Colonic mucosa (tissue), 4 donors: ENCODE results near the gene OFD1. TPM values are rescaled to one million over a fixed set of nuclear protein-coding genes. Genes with fewer than 3 reads are reported as not detected.
A peak's percentile ranks its signal among the peaks of the same experiment; 100 is the strongest.
"Not testable (repeated sequence)": the region's sequence is repeated elsewhere in the genome, so short reads cannot be mapped to it uniquely, and the experiment has no call there.

Experiments
- DNase-seq: peaks from one replicate; pipeline ENCODE4 v3.0.0-alpha.2; 2020
- H3K27ac ChIP-seq: fragments of 200-600 bp; one replicate; pipeline ENCODE4 v1.8.0; 2021
- H3K27me3 ChIP-seq: fragments of 200-600 bp; one replicate; pipeline ENCODE4 v1.8.0; 2021
- H3K36me3 ChIP-seq: fragments of 200-600 bp; one replicate; pipeline ENCODE4 v1.8.0; 2021
- H3K4me1 ChIP-seq: fragments of 200-600 bp; one replicate; pipeline ENCODE4 v1.8.0; 2021; ENCODE audit warnings: mild to moderate bottlenecking
- H3K4me3 ChIP-seq: fragments of 200-600 bp; one replicate; pipeline ENCODE4 v1.8.0; 2021
- H3K9ac ChIP-seq, 2 donors: one replicate each; pipeline ENCODE4 v1.7.0; 2013; ENCODE audit warnings: control low read depth in 2 of 2, low read depth in 2 of 2, low read length in 2 of 2
- H3K9me3 ChIP-seq: fragments of 200-600 bp; one replicate; pipeline ENCODE4 v1.8.0; 2021
- intact Hi-C: fragments of 100-400 bp; cut with DNase I; formaldehyde crosslinking; loops from one replicate; pipeline ENCODE4 v1.14.1; 2022
- total RNA-seq, 2 donors: library from RNA; stranded (reverse); fragmentation: NEBNext Ultra II Directional in 1 of 2; extraction: Animal tissue kit (Norgen Biotek cat#: 25700) in 1 of 2; gene quantifications; one replicate each; pipeline ENCODE4 v1.2.1, GENCODE V29; 2021
- TF ChIP-seq, protein P1 (sequence below): fragments of 200-600 bp; IDR thresholded peaks from one replicate; pipeline ENCODE4 v1.8.0; 2022; ENCODE audit warnings: antibody characterized with exemption, mild to moderate bottlenecking
- donor health status: healthy.
- donor health status: DM: no; HTN: no; CAD: no.
- donor health status: DM: no; HTN: no; CAD: no.

The OFD1 gene
- total RNA-seq, 2 donors from 2014 or later = 29.9 to 35.5 TPM

DNA sequence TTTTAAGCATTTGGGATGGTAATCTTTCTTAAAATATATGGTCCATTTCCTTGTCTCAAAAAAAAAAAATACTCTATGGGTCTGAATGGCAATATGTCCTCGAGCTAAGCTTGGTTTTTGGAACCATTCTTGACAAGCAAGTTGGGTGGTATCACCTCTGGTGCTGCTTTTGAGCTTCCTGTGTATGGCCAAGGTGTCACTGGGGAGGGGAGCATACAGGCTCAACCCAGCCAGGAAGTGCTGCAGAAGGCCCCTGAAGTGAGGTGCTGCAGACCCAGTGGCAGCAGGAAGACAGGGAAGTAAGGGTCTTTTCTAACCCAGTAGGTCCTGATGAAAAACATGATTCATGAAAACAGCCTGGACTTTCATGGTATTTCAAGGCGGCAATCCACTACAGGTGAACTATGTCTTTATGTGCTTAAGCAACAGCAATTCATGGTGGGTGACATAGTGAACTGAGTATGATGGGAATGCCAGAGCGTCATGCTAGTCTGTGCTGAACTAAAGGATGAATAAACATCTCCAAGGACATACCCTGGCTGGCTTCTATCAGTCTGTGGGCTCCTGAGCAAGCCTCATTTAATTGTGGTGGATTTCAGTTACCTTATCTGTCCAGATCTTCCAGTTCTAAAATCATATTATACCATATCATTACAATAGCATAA is 15.2 kb upstream of the OFD1 start:
- Histone ChIP-seq H3K4me1 (no peaks in the 10 kb centered on the region), H3K4me3 (no peak overlapping the region), H3K27me3 (no peaks in the 10 kb centered on the region), H3K9ac (no peak overlapping the region), H3K9me3 (no peaks in the 10 kb centered on the region), H3K36me3 (peaks cover 5% of the 10 kb centered on the region), H3K27ac (no peak overlapping the region)
- intact Hi-C loops = no loop called here
- TF ChIP-seq, protein P1, sequence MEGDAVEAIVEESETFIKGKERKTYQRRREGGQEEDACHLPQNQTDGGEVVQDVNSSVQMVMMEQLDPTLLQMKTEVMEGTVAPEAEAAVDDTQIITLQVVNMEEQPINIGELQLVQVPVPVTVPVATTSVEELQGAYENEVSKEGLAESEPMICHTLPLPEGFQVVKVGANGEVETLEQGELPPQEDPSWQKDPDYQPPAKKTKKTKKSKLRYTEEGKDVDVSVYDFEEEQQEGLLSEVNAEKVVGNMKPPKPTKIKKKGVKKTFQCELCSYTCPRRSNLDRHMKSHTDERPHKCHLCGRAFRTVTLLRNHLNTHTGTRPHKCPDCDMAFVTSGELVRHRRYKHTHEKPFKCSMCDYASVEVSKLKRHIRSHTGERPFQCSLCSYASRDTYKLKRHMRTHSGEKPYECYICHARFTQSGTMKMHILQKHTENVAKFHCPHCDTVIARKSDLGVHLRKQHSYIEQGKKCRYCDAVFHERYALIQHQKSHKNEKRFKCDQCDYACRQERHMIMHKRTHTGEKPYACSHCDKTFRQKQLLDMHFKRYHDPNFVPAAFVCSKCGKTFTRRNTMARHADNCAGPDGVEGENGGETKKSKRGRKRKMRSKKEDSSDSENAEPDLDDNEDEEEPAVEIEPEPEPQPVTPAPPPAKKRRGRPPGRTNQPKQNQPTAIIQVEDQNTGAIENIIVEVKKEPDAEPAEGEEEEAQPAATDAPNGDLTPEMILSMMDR = no peak
- no peak for DNase-seq

DNA sequence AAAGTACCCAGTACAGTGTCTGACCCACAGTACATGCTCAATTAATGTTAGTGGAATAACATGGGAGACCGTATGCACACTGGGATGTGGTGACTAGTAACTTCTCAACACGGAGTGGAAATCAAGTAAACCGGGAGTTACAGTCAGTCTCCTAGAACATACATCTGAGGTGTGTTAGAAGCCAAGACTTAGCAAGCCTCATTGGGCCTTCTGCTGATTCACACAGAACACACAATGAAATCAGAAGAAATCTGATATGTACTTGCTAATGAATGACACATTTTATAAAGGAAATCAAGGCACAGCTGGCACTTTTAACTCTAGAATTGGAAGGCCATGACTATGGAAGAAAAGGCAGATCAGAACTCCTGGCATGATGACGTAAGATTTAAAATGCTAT is 13.2 kb upstream of the OFD1 start:
- Histone ChIP-seq H3K9me3 (no peaks in the 10 kb centered on the region), H3K9ac (no peak overlapping the region), H3K36me3 (peaks cover 5% of the 10 kb centered on the region), H3K27ac (no peak overlapping the region), H3K4me1 (no peaks in the 10 kb centered on the region), H3K27me3 (no peaks in the 10 kb centered on the region), H3K4me3 (no peak overlapping the region)
- DNase-seq = no peak
- TF ChIP-seq, protein P1 = no peak
- intact Hi-C loops = no loop called here

DNA sequence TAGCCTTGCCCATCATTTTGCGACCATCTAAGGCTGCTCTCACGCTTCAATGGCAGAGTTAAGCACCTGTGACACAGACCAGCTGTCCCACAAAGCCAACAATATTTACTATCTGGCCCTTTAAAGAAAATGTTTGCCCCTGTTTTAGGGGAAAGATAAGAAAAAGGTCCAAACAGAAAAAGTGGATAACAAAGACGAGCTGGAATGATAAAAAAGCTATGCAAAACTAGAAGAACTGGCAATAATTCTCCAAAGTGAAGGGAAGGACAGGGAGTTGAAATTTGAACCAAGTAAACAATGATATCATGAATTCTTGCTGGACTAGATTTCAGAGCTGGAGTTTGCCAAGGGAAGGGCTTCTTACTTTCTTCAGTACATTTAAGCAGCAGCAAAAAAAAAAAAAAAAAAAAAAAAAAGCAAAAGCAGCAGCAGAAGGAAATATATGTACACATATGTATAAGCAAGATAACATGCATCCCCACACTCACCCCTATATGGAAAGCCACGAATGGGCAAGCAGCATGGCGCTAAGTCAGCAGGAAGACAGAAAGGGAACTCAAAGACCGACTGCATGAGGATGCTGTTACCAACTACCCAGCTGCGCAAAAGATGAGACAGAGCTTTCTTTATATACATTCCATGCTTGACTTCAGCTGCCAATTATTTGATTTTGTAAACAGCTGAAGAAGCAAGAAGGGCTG is 12.6 kb upstream of the OFD1 start:
- no peak for DNase-seq
- Histone ChIP-seq H3K27ac (peak overlapping the region; percentile 1), H3K9ac (no peak overlapping the region)

DNA sequence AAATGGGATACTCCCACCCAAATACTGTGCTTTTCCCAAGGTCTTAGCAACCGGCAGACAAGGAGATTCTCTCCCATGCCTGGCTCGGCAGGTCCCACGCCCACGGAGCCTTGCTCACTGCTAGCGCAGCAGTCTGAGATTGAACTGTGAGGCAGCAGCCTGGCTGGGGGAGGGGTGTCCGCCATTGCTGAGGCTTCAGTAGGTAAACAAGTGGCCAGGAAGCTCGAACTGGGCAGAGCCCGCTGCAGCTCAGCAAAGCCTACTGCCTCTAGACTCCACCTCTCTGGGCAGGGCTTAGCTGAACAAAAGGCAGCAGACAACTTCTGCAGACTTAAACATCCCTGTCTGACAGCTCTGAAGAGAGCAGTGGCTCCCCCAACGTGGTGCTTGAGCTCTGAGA is 9.7 kb upstream of the OFD1 start:
- H3K27me3 ChIP-seq, H3K4me1 ChIP-seq, H3K36me3 ChIP-seq, DNase-seq, intact Hi-C loops, H3K9me3 ChIP-seq, H3K27ac ChIP-seq, H3K9ac ChIP-seq, H3K4me3 ChIP-seq: not testable (repeated sequence)

More for the DNA sequence above, 12.6 kb upstream of the OFD1 start:
- no peaks in the 10 kb centered on the region for H3K9me3 ChIP-seq
- H3K4me3 ChIP-seq = no peak overlapping the region
- H3K27me3 ChIP-seq = no peaks in the 10 kb centered on the region
- peaks cover 5% of the 10 kb centered on the region for H3K36me3 ChIP-seq
- intact Hi-C loops = no loop called here
- no peaks in the 10 kb centered on the region for H3K4me1 ChIP-seq
- TF ChIP-seq, protein P1 = no peak

DNA sequence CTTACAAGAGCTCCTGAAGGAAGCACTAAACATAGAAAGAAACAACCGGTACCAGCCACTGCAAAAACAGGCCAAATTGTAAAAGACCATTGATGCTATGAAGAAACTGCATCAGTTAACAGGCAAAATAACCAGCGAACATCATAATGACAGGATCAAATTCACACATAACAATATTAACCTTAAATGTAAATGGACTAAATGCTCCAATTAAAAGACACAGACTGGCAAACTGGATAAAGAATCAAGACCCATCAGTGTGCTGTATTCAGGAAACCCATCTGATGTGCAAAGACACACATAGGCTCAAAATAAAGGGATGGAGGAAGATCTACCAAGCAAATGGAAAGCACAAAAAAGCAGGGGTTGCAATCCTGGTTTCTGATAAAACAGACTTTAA is 8.0 kb upstream of the OFD1 start:
- H3K9ac ChIP-seq, H3K27ac ChIP-seq, H3K9me3 ChIP-seq, H3K4me1 ChIP-seq, H3K4me3 ChIP-seq, DNase-seq, intact Hi-C loops, H3K27me3 ChIP-seq, H3K36me3 ChIP-seq: not testable (repeated sequence)

DNA sequence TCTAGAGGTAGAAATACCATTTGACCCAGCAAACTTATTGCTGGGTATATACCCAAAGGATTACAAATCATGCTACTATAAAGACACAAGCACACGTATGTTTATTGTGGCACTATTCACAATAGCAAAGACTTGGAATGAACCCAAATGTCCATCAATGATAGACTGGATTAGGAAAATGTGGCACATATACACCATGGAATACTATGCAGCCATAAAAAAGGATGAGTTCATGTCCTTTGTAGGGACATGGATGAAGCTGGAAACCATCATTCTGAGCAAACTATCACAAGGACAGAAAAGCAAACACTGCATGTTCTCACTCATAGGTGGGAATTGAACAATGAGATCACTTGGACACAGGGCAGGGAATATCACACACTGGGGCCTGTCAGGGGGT is 4.0 kb upstream of the OFD1 start:
- H3K27me3 ChIP-seq, H3K9me3 ChIP-seq, H3K4me1 ChIP-seq, H3K36me3 ChIP-seq, H3K9ac ChIP-seq, H3K4me3 ChIP-seq, DNase-seq, H3K27ac ChIP-seq: not testable (repeated sequence)
- intact Hi-C loops = loop anchor here (5.0 kb wide), 1 partner anchor 73 kb away; no protein-coding TSS in a partner anchor
